H7 (cell line): ENCODE results near the gene HAAO. TPM values are rescaled to one million over a fixed set of nuclear protein-coding genes. Genes with fewer than 3 reads are reported as not detected.

Source experiments
- DNase-seq: peaks from one replicate; pipeline ENCODE4 v3.0.0; 2012
- H3K27me3 ChIP-seq: 2 replicates; pipeline ENCODE4 v1.6.0; 2011; ENCODE audit warnings: mild to moderate bottlenecking, low read length; ENCODE audit not compliant: control insufficient read depth, insufficient read depth
- H3K36me3 ChIP-seq: replicated peaks from 2 replicates; pipeline ENCODE4 v1.5.1; 2011; ENCODE audit warnings: low read length; ENCODE audit not compliant: control insufficient read depth, insufficient read depth
- H3K4me3 ChIP-seq: 2 replicates; pipeline ENCODE4 v1.5.1; 2011; ENCODE audit warnings: low read depth, mild to moderate bottlenecking, control low read depth, low read length, moderate library complexity; ENCODE audit not compliant: insufficient read depth
- total RNA-seq: library from RNA; depleted of rRNA; stranded (reverse); fragments of >200 nt; shearing (Covaris generic); gene quantifications from 2 replicates; pipeline ENCODE4 v1.2.3, GENCODE V29; 2014

HAAO gene
- total RNA-seq, 1 experiment from 2014 or later = 6.5 TPM

GRCh38 chr2:42792087-42792582 is 248 bp downstream of the HAAO start:
- peaks cover 8% of the 10 kb centered on the region for H3K27me3 ChIP-seq
- no peak for DNase-seq
- no peaks in the 10 kb centered on the region for H3K36me3 ChIP-seq
- H3K4me3 ChIP-seq = peak overlapping the region; percentile 63

- no peak for DNase-seq
- H3K27me3 ChIP-seq = peaks cover 8% of the 10 kb centered on the region
- H3K4me3 ChIP-seq = no peak overlapping the region; the same call in 1 of the 2 replicates
- H3K36me3 ChIP-seq = no peaks in the 10 kb centered on the region
These were observed 777 bp downstream of the HAAO start for GRCh38 chr2:42791606-42792005.

GRCh38 chr2:42789751-42790150 is 2.6 kb downstream of the HAAO start:
- Histone ChIP-seq H3K27me3 (peaks cover 8% of the 10 kb centered on the region), H3K36me3 (no peaks in the 10 kb centered on the region), H3K4me3 (no peak overlapping the region)
- DNase-seq = no peak

GRCh38 chr2:42788882-42789281 is 3.5 kb downstream of the HAAO start:
- H3K27me3 ChIP-seq = peaks cover 8% of the 10 kb centered on the region
- no peak overlapping the region for H3K4me3 ChIP-seq
- H3K36me3 ChIP-seq = no peaks in the 10 kb centered on the region
- DNase-seq = no peak

GRCh38 chr2:42788478-42788793 is 3.9 kb downstream of the HAAO start:
- peaks cover 8% of the 10 kb centered on the region for H3K27me3 ChIP-seq
- H3K4me3 ChIP-seq = no peak overlapping the region
- no peaks in the 10 kb centered on the region for H3K36me3 ChIP-seq
- DNase-seq = no peak

- no peak overlapping the region for H3K4me3 ChIP-seq
- DNase-seq = peak; percentile 31
- H3K27me3 ChIP-seq = peaks cover 8% of the 10 kb centered on the region
- no peaks in the 10 kb centered on the region for H3K36me3 ChIP-seq
These were observed 4.5 kb downstream of the HAAO start for GRCh38 chr2:42787788-42788477.

- Histone ChIP-seq H3K27me3 (peaks cover 8% of the 10 kb centered on the region), H3K36me3 (no peaks in the 10 kb centered on the region)
These were observed 5.0 kb downstream of the HAAO start for GRCh38 chr2:42787424-42787787.

GRCh38 chr2:42786561-42787345 is 5.6 kb downstream of the HAAO start:
- H3K4me3 ChIP-seq = no peak overlapping the region
- peaks cover 4% of the 10 kb centered on the region for H3K27me3 ChIP-seq
- no peaks in the 10 kb centered on the region for H3K36me3 ChIP-seq
- peak; percentile 63 for DNase-seq

More at GRCh38 chr2:42787424-42787787, 5.0 kb downstream of the HAAO start:
- no peak for DNase-seq
- no peak overlapping the region for H3K4me3 ChIP-seq

- Histone ChIP-seq H3K27me3 (no peaks in the 10 kb centered on the region), H3K36me3 (no peaks in the 10 kb centered on the region), H3K4me3 (no peak overlapping the region)
- peak; percentile 42 for DNase-seq
These were observed 8.0 kb downstream of the HAAO start for GRCh38 chr2:42784204-42784880.

- H3K27me3 ChIP-seq = no peaks in the 10 kb centered on the region
- no peak for DNase-seq
- H3K4me3 ChIP-seq = no peak overlapping the region
- H3K36me3 ChIP-seq = no peaks in the 10 kb centered on the region
These were observed 8.9 kb downstream of the HAAO start for GRCh38 chr2:42783511-42783910.

GRCh38 chr2:42781181-42781580 is 11.2 kb downstream of the HAAO start:
- Histone ChIP-seq H3K4me3 (no peak overlapping the region), H3K36me3 (no peaks in the 10 kb centered on the region), H3K27me3 (no peaks in the 10 kb centered on the region)
- DNase-seq = no peak

GRCh38 chr2:42777883-42778805 is 14.2 kb downstream of the HAAO start:
- Histone ChIP-seq H3K36me3 (no peaks in the 10 kb centered on the region), H3K27me3 (no peaks in the 10 kb centered on the region), H3K4me3 (no peak overlapping the region)
- DNase-seq = no peak

- H3K4me3 ChIP-seq = no peak overlapping the region
These were observed 16.6 kb downstream of the HAAO start for GRCh38 chr2:42775810-42776209.

GRCh38 chr2:42775186-42775585 is 17.2 kb downstream of the HAAO start:
- no peaks in the 10 kb centered on the region for H3K27me3 ChIP-seq
- no peak for DNase-seq
- no peaks in the 10 kb centered on the region for H3K36me3 ChIP-seq
- H3K4me3 ChIP-seq = no peak overlapping the region

More at GRCh38 chr2:42775810-42776209, 16.6 kb downstream of the HAAO start:
- no peak for DNase-seq
- no peaks in the 10 kb centered on the region for H3K27me3 ChIP-seq
- no peaks in the 10 kb centered on the region for H3K36me3 ChIP-seq
